Uterus (tissue), 2 donors: Measurements from ENCODE around the gene KARS1.
"Not testable (repeated sequence)": the region's sequence is repeated elsewhere in the genome, so short reads cannot be mapped to it uniquely, and the experiment has no call there.

Source experiments
- POLR2A ChIP-seq, 2 donors: fragments of 450-650 bp; IDR thresholded peaks; one replicate each; pipeline ENCODE4 v1.6.1; 2016; ENCODE audit warnings: antibody characterized with exemption in 2 of 2, mild to moderate bottlenecking in 1 of 2, moderate library complexity in 1 of 2
- TF ChIP-seq, protein P1 (sequence below), 4 experiments: fragments of 200-600 bp in 2 of 4; fragments of 450-650 bp in 2 of 4; sonication (generic) in 2 of 4; IDR thresholded peaks; one replicate each; pipeline ENCODE4 v1.5.1; 2016 to 2019; ENCODE audit warnings: antibody characterized with exemption in 4 of 4, mild to moderate bottlenecking in 2 of 4, moderate library complexity in 1 of 4

DNA sequence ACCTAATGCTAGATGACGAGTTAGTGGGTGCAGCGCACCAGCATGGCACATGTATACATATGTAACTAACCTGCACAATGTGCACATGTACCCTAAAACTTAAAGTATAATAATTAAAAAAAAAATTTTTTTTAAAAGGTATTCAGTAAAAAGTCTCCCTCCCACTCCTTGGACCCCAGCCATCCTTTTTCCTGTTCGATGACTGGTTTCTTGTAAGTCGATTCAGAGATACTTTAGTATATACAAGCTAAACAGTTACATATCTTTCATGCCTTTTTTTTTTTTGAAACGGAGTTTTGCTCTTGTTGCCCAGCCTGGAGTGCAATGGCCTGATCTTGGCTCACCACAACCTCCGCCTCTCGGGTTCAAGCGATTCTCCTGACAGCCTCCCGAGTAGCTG is 55.5 kb downstream of the KARS1 start:
- TF ChIP-seq, protein P1, sequence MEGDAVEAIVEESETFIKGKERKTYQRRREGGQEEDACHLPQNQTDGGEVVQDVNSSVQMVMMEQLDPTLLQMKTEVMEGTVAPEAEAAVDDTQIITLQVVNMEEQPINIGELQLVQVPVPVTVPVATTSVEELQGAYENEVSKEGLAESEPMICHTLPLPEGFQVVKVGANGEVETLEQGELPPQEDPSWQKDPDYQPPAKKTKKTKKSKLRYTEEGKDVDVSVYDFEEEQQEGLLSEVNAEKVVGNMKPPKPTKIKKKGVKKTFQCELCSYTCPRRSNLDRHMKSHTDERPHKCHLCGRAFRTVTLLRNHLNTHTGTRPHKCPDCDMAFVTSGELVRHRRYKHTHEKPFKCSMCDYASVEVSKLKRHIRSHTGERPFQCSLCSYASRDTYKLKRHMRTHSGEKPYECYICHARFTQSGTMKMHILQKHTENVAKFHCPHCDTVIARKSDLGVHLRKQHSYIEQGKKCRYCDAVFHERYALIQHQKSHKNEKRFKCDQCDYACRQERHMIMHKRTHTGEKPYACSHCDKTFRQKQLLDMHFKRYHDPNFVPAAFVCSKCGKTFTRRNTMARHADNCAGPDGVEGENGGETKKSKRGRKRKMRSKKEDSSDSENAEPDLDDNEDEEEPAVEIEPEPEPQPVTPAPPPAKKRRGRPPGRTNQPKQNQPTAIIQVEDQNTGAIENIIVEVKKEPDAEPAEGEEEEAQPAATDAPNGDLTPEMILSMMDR (IDR thresholded peaks at IDR 0.05): not testable (repeated sequence)
- not testable (repeated sequence) for TF ChIP-seq POLR2A (IDR thresholded peaks at IDR 0.05)
